Liver (tissue), 9 donors: ENCODE measurements around the gene TRIM8. TPM values are rescaled to one million over a fixed set of nuclear protein-coding genes. Genes with fewer than 3 reads are reported as not detected.

Source experiments
- DNase-seq: peaks from one replicate; pipeline ENCODE4 v3.0.0-alpha.2; 2017; ENCODE audit warnings: low spot score
- H3K27ac ChIP-seq, 2 donors: one replicate each; pipeline ENCODE4 v1.7.0; 2013; ENCODE audit warnings: inconsistent platforms in 2 of 2, low read length in 2 of 2, control low read depth in 1 of 2, low read depth in 1 of 2, mild to moderate bottlenecking in 1 of 2
- H3K27me3 ChIP-seq, 4 donors: one replicate each; pipeline versions ENCODE4 v1.6.1 to v1.7.0; 2013; ENCODE audit warnings: low read length in 3 of 4, inconsistent platforms in 1 of 4, mild to moderate bottlenecking in 1 of 4, moderate library complexity in 1 of 4; ENCODE audit not compliant: control insufficient read depth in 4 of 4, insufficient read depth in 4 of 4
- H3K36me3 ChIP-seq, 4 donors: one replicate each; pipeline versions ENCODE4 v1.6.1 to v1.7.0; 2013; ENCODE audit warnings: low read length in 3 of 4, mild to moderate bottlenecking in 3 of 4, low read depth in 1 of 4, moderate library complexity in 1 of 4; ENCODE audit not compliant: control insufficient read depth in 4 of 4, insufficient read depth in 3 of 4
- H3K4me1 ChIP-seq, 4 donors: one replicate each; pipeline versions ENCODE4 v1.6.1 to v1.7.0; 2013; ENCODE audit warnings: low read length in 3 of 4, mild to moderate bottlenecking in 3 of 4, moderate library complexity in 1 of 4; ENCODE audit not compliant: control insufficient read depth in 4 of 4, insufficient read depth in 4 of 4
- H3K4me3 ChIP-seq, 3 donors: one replicate each; pipeline versions ENCODE4 v1.6.1 to v1.7.0; 2013; ENCODE audit warnings: low read length in 3 of 3, control low read depth in 1 of 3, low read depth in 1 of 3, mild to moderate bottlenecking in 1 of 3
- H3K9ac ChIP-seq, 2 donors: one replicate each; pipeline ENCODE4 v1.7.0; 2013; ENCODE audit warnings: low read length in 2 of 2, mild to moderate bottlenecking in 2 of 2, moderate library complexity in 2 of 2, control low read depth in 1 of 2, low read depth in 1 of 2
- H3K9me3 ChIP-seq, 4 donors: one replicate each; pipeline versions ENCODE4 v1.6.1 to v1.7.0; 2013; ENCODE audit warnings: low read length in 3 of 4; ENCODE audit not compliant: control insufficient read depth in 4 of 4
- FOXA1 ChIP-seq: IDR thresholded peaks from 2 replicates; pipeline ENCODE4 v1.6.1; 2016; ENCODE audit warnings: antibody characterized with exemption
- FOXA2 ChIP-seq: IDR thresholded peaks from 2 replicates; pipeline ENCODE4 v1.6.1; 2016; ENCODE audit warnings: antibody characterized with exemption
- GABPA ChIP-seq, 2 donors: IDR thresholded peaks in 1 of 2; conservative IDR thresholded peaks in 1 of 2; 2 replicates each; pipeline ENCODE4 v1.6.1; 2016; ENCODE audit warnings: antibody characterized with exemption in 2 of 2, mild to moderate bottlenecking in 1 of 2, moderate library complexity in 1 of 2
- HNF4A ChIP-seq, 2 donors: conservative IDR thresholded peaks; 2 replicates each; pipeline ENCODE4 v1.6.1; 2016; ENCODE audit warnings: antibody characterized with exemption in 2 of 2, mild to moderate bottlenecking in 2 of 2
- HNF4G ChIP-seq: IDR thresholded peaks from 2 replicates; pipeline ENCODE4 v1.6.1; 2016; ENCODE audit warnings: antibody characterized with exemption
- JUND ChIP-seq, 2 donors: IDR thresholded peaks; 2 replicates each; pipeline ENCODE4 v1.6.1; 2016; ENCODE audit warnings: antibody characterized with exemption in 2 of 2
- NR2F2 ChIP-seq: IDR thresholded peaks from 2 replicates; pipeline ENCODE4 v1.6.1; 2016; ENCODE audit warnings: antibody characterized with exemption
- RXRA ChIP-seq, 2 donors: IDR thresholded peaks; 2 replicates each; pipeline ENCODE4 v1.6.1; 2017 to 2018; ENCODE audit warnings: antibody characterized with exemption in 2 of 2, mild to moderate bottlenecking in 1 of 2
- SP1 ChIP-seq: IDR thresholded peaks from 2 replicates; pipeline ENCODE4 v1.6.1; 2018; ENCODE audit warnings: antibody characterized with exemption, mild to moderate bottlenecking
- TAF1 ChIP-seq: conservative IDR thresholded peaks from 2 replicates; pipeline ENCODE4 v1.6.1; 2016; ENCODE audit warnings: antibody characterized with exemption, mild to moderate bottlenecking
- YY1 ChIP-seq: IDR thresholded peaks from 2 replicates; pipeline ENCODE4 v1.6.1; 2016; ENCODE audit warnings: antibody characterized with exemption, mild to moderate bottlenecking
- WGBS: extraction: QIAGEN DNeasy Blood & Tissue Kit; methylation state at CpG from one replicate; pipeline ENCODE4 v1.1.7; 2013; 5-methylcytosine and 5-hydroxymethylcytosine counted together
- polyA plus RNA-seq, 2 donors: library from polyadenylated mRNA; stranded (reverse) in 1 of 2; unstranded in 1 of 2; fragments of 200-250 nt in 1 of 2; fragments of >200 nt in 1 of 2; fragmentation: Nextera tagmentation in 1 of 2; extraction: Ambion mirVana in 1 of 2; gene quantifications; one replicate each; pipeline versions ENCODE4 v1.2.1 to v1.2.3, GENCODE V29; 2013 to 2015
- total RNA-seq, 2 donors: library from RNA; depleted of rRNA; stranded (reverse); fragments of >200 nt; gene quantifications; one replicate each; pipeline ENCODE4 v1.2.3, GENCODE V29; 2014
- TF ChIP-seq, protein P1 (sequence below): IDR thresholded peaks from 2 replicates; pipeline ENCODE4 v1.6.1; 2016; ENCODE audit warnings: antibody characterized with exemption
- TF ChIP-seq, protein P2 (sequence below): IDR thresholded peaks from 2 replicates; pipeline ENCODE4 v1.6.1; 2016; ENCODE audit warnings: antibody characterized with exemption, mild to moderate bottlenecking
- TF ChIP-seq, protein P3 (sequence below): fragments of 150-350 bp; IDR thresholded peaks from 2 replicates; pipeline ENCODE4 v1.5.1; 2017; ENCODE audit warnings: improper control_type of control experiment, low read depth, low read length; ENCODE audit not compliant: missing input control
- TF ChIP-seq, protein P4 (sequence below): IDR thresholded peaks from 2 replicates; pipeline ENCODE4 v1.6.1; 2016; ENCODE audit warnings: antibody characterized with exemption
- donor health status: healthy.
- donor health status: healthy.
- donor health status: healthy.
- donor health status: healthy.
- donor health status: healthy.

Gene TRIM8
- total and polyA plus RNA-seq, 4 donors = 15.8 to 45.3 (median 30.6) TPM

DNA sequence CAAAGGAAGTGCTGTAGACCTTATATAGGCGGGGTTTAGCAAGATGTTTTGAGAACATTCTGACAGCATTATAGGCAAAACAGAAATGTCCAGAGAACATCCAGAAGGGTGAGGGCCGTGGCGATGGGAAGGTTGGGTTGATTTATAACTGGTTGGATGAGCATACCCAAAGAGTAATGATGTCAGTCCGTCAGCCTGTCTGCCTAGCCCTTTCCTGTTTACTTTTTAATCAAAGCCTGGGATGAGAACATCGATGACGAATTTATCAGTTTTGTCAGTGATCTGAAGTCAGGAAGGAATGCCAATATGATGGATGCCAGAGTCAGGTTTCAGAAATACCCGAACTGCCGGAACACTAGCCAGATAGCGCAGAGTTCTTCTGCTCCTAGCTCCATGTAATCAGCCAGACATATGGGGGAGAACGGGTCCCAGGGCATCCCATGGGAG lies 33.8 kb upstream of the TRIM8 start:
- 86% methylated on average over 10 of the region's 10 CpGs for WGBS
- peaks cover 0 to 4% (median under 1%) of the 10 kb centered on the region in 4 donors for H3K4me1 ChIP-seq
- H3K27ac ChIP-seq = no peak overlapping the region
- H3K36me3 ChIP-seq = no peaks in the 10 kb centered on the region
- no peaks in the 10 kb centered on the region for H3K27me3 ChIP-seq
- TF ChIP-seq YY1 = no peak
- TF ChIP-seq TAF1 = no peak
- TF ChIP-seq, protein P1, sequence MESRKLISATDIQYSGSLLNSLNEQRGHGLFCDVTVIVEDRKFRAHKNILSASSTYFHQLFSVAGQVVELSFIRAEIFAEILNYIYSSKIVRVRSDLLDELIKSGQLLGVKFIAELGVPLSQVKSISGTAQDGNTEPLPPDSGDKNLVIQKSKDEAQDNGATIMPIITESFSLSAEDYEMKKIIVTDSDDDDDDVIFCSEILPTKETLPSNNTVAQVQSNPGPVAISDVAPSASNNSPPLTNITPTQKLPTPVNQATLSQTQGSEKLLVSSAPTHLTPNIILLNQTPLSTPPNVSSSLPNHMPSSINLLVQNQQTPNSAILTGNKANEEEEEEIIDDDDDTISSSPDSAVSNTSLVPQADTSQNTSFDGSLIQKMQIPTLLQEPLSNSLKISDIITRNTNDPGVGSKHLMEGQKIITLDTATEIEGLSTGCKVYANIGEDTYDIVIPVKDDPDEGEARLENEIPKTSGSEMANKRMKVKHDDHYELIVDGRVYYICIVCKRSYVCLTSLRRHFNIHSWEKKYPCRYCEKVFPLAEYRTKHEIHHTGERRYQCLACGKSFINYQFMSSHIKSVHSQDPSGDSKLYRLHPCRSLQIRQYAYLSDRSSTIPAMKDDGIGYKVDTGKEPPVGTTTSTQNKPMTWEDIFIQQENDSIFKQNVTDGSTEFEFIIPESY = no peak
- TF ChIP-seq HNF4G = no peak
- TF ChIP-seq, protein P2, sequence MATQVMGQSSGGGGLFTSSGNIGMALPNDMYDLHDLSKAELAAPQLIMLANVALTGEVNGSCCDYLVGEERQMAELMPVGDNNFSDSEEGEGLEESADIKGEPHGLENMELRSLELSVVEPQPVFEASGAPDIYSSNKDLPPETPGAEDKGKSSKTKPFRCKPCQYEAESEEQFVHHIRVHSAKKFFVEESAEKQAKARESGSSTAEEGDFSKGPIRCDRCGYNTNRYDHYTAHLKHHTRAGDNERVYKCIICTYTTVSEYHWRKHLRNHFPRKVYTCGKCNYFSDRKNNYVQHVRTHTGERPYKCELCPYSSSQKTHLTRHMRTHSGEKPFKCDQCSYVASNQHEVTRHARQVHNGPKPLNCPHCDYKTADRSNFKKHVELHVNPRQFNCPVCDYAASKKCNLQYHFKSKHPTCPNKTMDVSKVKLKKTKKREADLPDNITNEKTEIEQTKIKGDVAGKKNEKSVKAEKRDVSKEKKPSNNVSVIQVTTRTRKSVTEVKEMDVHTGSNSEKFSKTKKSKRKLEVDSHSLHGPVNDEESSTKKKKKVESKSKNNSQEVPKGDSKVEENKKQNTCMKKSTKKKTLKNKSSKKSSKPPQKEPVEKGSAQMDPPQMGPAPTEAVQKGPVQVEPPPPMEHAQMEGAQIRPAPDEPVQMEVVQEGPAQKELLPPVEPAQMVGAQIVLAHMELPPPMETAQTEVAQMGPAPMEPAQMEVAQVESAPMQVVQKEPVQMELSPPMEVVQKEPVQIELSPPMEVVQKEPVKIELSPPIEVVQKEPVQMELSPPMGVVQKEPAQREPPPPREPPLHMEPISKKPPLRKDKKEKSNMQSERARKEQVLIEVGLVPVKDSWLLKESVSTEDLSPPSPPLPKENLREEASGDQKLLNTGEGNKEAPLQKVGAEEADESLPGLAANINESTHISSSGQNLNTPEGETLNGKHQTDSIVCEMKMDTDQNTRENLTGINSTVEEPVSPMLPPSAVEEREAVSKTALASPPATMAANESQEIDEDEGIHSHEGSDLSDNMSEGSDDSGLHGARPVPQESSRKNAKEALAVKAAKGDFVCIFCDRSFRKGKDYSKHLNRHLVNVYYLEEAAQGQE = no peak
- no peak for TF ChIP-seq HNF4A (conservative IDR thresholded peaks at IDR 0.05)
- TF ChIP-seq NR2F2 = no peak
- TF ChIP-seq, protein P3, sequence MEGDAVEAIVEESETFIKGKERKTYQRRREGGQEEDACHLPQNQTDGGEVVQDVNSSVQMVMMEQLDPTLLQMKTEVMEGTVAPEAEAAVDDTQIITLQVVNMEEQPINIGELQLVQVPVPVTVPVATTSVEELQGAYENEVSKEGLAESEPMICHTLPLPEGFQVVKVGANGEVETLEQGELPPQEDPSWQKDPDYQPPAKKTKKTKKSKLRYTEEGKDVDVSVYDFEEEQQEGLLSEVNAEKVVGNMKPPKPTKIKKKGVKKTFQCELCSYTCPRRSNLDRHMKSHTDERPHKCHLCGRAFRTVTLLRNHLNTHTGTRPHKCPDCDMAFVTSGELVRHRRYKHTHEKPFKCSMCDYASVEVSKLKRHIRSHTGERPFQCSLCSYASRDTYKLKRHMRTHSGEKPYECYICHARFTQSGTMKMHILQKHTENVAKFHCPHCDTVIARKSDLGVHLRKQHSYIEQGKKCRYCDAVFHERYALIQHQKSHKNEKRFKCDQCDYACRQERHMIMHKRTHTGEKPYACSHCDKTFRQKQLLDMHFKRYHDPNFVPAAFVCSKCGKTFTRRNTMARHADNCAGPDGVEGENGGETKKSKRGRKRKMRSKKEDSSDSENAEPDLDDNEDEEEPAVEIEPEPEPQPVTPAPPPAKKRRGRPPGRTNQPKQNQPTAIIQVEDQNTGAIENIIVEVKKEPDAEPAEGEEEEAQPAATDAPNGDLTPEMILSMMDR = no peak
- TF ChIP-seq GABPA (IDR thresholded peaks at IDR 0.05 in 1 of 2, conservative IDR thresholded peaks at IDR 0.05 in 1 of 2) = no peak
- TF ChIP-seq RXRA (IDR thresholded peaks at IDR 0.05) = no peak
- H3K9ac ChIP-seq = no peak overlapping the region
- H3K9me3 ChIP-seq = no peaks in the 10 kb centered on the region
- no peak overlapping the region for H3K4me3 ChIP-seq
- no peak for DNase-seq

DNA sequence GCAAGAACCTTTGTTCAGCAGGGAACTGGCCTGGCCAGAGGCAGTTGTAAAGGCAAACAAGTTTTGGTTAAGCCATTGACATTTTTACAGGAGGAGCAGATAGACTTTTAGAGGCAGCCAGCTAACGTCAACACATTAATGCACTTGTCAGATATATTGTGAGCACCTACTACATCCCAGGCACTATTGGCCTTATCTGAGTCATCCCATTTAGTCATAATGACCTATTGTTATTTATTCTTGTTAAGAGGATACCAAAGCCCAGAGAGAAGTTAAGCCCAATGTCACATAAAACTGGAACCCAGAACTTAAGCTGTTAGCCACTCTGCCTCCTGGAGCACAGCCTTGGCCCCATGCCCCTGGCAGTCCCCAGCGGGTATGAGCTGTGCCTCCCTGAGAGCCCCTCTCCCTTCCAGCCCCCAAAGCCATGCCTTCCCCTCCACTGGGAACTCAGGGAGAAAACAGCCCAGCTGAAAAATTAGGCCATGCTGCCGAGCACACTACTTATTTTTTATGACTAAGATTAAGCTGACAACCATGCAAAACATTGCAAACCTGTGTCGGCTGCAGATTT lies 32.7 kb upstream of the TRIM8 start:
- H3K9ac ChIP-seq = no peak overlapping the region
- TF ChIP-seq FOXA1 = no peak
- TF ChIP-seq, protein P1 = no peak
- TF ChIP-seq FOXA2 = no peak
- TF ChIP-seq RXRA (IDR thresholded peaks at IDR 0.05) = no peak
- TF ChIP-seq, protein P4, sequence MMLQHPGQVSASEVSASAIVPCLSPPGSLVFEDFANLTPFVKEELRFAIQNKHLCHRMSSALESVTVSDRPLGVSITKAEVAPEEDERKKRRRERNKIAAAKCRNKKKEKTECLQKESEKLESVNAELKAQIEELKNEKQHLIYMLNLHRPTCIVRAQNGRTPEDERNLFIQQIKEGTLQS = no peak
- no peak for TF ChIP-seq SP1
- TF ChIP-seq, protein P3 = no peak
- TF ChIP-seq JUND (IDR thresholded peaks at IDR 0.05) = no peak
- TF ChIP-seq, protein P2 = no peak
- no peak for TF ChIP-seq HNF4A (conservative IDR thresholded peaks at IDR 0.05)
- no peak for TF ChIP-seq TAF1
- no peak for DNase-seq
- no peak overlapping the region for H3K27ac ChIP-seq
- H3K4me3 ChIP-seq = no peak overlapping the region
- H3K27me3 ChIP-seq = no peaks in the 10 kb centered on the region
- H3K9me3 ChIP-seq = no peaks in the 10 kb centered on the region
- WGBS = 85% methylated on average over 4 of the region's 4 CpGs
- H3K4me1 ChIP-seq = peaks cover 0 to 4% (median under 1%) of the 10 kb centered on the region in 4 donors
- H3K36me3 ChIP-seq = peaks cover 0 to 4% (median 2%) of the 10 kb centered on the region in 4 donors
